ENCODE measurements around the gene SELENOV. TPM values are rescaled to one million over a fixed set of nuclear protein-coding genes. Genes with fewer than 3 reads are reported as not detected.
A peak's percentile ranks its signal among the peaks of the same experiment; 100 is the strongest.

Gene SELENOV
- total and polyA plus RNA-seq, 9 of the 15 experiments (the other 6 are each of a cell fraction or from before 2014, with no cell fraction given), result 0.04 to 0.09 (median 0.06) TPM; not detected in 4

DNA sequence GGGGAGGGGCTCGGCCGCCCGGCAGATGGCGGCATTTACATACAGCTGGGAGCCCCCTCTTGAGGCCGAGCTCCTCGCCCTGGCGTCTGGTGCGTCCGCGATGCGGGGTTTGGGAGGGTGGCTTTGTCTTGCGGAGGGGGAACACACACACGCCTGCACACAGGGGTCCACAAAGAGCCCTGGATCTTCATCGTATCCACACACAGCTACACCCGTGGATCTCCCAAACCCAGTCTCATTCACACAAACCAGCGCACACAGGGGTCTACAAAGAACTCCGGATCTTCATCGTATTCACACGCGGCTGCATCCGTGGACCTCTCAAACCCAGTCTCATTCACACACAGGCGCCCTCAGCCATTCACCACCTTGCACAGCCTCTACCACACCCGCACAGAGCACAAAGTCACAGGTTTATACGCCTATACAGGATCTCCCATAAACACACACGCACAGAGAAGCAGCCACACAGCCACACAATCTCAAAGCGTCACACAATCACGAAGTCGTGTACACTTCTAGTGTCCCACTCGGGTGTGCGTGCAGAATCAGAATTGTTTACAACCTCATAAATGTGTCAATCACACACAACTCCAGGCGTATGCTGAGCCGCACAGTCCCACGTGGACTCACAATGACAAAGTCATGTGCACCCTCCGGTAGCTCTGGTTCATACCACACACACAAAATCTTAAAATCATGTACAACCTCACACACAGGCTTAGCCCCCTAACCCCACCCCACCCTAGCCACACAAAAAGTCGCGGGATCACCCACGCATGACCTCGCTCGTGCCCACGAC, 16.7 kb upstream of the SELENOV start (continued):
- TF ChIP-seq SIX5 (IDR thresholded peaks at IDR 0.05; ENCODE audit: borderline replicate concordance in 1 of 2, insufficient read depth in 1 of 2, low read depth in 1 of 2, low read length in 2 of 2), result no peak
- TF ChIP-seq, protein P1, sequence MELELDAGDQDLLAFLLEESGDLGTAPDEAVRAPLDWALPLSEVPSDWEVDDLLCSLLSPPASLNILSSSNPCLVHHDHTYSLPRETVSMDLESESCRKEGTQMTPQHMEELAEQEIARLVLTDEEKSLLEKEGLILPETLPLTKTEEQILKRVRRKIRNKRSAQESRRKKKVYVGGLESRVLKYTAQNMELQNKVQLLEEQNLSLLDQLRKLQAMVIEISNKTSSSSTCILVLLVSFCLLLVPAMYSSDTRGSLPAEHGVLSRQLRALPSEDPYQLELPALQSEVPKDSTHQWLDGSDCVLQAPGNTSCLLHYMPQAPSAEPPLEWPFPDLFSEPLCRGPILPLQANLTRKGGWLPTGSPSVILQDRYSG (tag; conservative IDR thresholded peaks at IDR 0.05; ENCODE audit: low read depth), result no peak
- TF ChIP-seq, protein P2, sequence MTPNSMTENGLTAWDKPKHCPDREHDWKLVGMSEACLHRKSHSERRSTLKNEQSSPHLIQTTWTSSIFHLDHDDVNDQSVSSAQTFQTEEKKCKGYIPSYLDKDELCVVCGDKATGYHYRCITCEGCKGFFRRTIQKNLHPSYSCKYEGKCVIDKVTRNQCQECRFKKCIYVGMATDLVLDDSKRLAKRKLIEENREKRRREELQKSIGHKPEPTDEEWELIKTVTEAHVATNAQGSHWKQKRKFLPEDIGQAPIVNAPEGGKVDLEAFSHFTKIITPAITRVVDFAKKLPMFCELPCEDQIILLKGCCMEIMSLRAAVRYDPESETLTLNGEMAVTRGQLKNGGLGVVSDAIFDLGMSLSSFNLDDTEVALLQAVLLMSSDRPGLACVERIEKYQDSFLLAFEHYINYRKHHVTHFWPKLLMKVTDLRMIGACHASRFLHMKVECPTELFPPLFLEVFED (CRISPR knock-in tag; conservative IDR thresholded peaks at IDR 0.05), result no peak
- no peak for TF ChIP-seq MAFK (IDR thresholded peaks at IDR 0.05; ENCODE audit: low read length)
- TF ChIP-seq NFYB (IDR thresholded peaks at IDR 0.05; ENCODE audit: extremely low read depth, insufficient read length), result no peak
- no peak for TF ChIP-seq MCM3 (IDR thresholded peaks at IDR 0.05)
- TF ChIP-seq NCOA6 (IDR thresholded peaks at IDR 0.05), result no peak
- no peak for TF ChIP-seq ZNF239 (CRISPR knock-in tag; IDR thresholded peaks at IDR 0.05)
- TF ChIP-seq, protein P3, sequence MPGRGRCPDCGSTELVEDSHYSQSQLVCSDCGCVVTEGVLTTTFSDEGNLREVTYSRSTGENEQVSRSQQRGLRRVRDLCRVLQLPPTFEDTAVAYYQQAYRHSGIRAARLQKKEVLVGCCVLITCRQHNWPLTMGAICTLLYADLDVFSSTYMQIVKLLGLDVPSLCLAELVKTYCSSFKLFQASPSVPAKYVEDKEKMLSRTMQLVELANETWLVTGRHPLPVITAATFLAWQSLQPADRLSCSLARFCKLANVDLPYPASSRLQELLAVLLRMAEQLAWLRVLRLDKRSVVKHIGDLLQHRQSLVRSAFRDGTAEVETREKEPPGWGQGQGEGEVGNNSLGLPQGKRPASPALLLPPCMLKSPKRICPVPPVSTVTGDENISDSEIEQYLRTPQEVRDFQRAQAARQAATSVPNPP (IDR thresholded peaks at IDR 0.05; ENCODE audit: borderline replicate concordance, insufficient read depth, insufficient read length), result no peak
- no peak for TF ChIP-seq RUNX1 (IDR thresholded peaks at IDR 0.05; ENCODE audit: low read depth)
- no peak for TF ChIP-seq NCOA4 (IDR thresholded peaks at IDR 0.05; ENCODE audit: partially characterized antibody)
- TF ChIP-seq, protein P4, sequence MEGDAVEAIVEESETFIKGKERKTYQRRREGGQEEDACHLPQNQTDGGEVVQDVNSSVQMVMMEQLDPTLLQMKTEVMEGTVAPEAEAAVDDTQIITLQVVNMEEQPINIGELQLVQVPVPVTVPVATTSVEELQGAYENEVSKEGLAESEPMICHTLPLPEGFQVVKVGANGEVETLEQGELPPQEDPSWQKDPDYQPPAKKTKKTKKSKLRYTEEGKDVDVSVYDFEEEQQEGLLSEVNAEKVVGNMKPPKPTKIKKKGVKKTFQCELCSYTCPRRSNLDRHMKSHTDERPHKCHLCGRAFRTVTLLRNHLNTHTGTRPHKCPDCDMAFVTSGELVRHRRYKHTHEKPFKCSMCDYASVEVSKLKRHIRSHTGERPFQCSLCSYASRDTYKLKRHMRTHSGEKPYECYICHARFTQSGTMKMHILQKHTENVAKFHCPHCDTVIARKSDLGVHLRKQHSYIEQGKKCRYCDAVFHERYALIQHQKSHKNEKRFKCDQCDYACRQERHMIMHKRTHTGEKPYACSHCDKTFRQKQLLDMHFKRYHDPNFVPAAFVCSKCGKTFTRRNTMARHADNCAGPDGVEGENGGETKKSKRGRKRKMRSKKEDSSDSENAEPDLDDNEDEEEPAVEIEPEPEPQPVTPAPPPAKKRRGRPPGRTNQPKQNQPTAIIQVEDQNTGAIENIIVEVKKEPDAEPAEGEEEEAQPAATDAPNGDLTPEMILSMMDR (IDR thresholded peaks at IDR 0.05 in 2 of 3, conservative IDR thresholded peaks at IDR 0.05 in 1 of 3; ENCODE audit: insufficient read depth in 2 of 3, low read depth in 1 of 3, low read length in 3 of 3), result peak; percentile 62 to 87 (median 72); a peak in 5 of 6 replicates
- no peak for TF ChIP-seq SP1 (CRISPR knock-in tag; IDR thresholded peaks at IDR 0.05)
- no peak for TF ChIP-seq HMG20B (CRISPR knock-in tag; IDR thresholded peaks at IDR 0.05)
- TF ChIP-seq BRD9 (IDR thresholded peaks at IDR 0.05; ENCODE audit: low read depth, partially characterized antibody), result no peak
- TF ChIP-seq, protein P5, sequence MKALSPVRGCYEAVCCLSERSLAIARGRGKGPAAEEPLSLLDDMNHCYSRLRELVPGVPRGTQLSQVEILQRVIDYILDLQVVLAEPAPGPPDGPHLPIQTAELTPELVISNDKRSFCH (CRISPR knock-in tag; IDR thresholded peaks at IDR 0.05), result no peak
- TF ChIP-seq, protein P5 (tag; IDR thresholded peaks at IDR 0.05), result no peak
- TF ChIP-seq ZNF324 (CRISPR knock-in tag; IDR thresholded peaks at IDR 0.05), result no peak

Data from K562 (cell line).